Immature natural killer cell (primary cell): ENCODE measurements around the gene PSMB2. TPM values are rescaled to one million over a fixed set of nuclear protein-coding genes. Genes with fewer than 3 reads are reported as not detected.

ENCODE experiments used
- polyA plus RNA-seq, 3 donors: library from polyadenylated mRNA; unstranded; fragments of 300-500 nt; fragmentation: Illumina TruSeq; gene quantifications; one replicate each; pipeline ENCODE4 v1.2.3, GENCODE V29; 2021

The PSMB2 gene
- polyA plus RNA-seq, 3 donors from 2014 or later, result 83.2 to 108 (median 89.7) TPM

Other genes with a start within 250 kb of the PSMB2 start
- 10 to 100 TPM; 11.1 to 31.8 (median 19.1) TPM for gene KIAA0319L, start 84.1 kb downstream of the PSMB2 start, polyA plus RNA-seq
- 1 to 10 TPM; 4.1 to 8.9 (median 4.9) TPM for gene NCDN, start 83.7 kb downstream of the PSMB2 start, polyA plus RNA-seq
- 1 to 10 TPM in 2 of 3 donors, not detected in 1; 1.3 to 1.8 TPM for gene TFAP2E, start 68.2 kb downstream of the PSMB2 start, polyA plus RNA-seq
- 10 to 100 TPM; 15.7 to 37.3 (median 32.3) TPM for gene C1orf216, start 77.4 kb upstream of the PSMB2 start, polyA plus RNA-seq
- under 1 TPM in 2 of 3 donors, not detected in 1; 0.29 to 0.96 TPM for gene CLSPN, start 128.5 kb upstream of the PSMB2 start, polyA plus RNA-seq
- gene AGO4, start 166.5 kb upstream of the PSMB2 start, polyA plus RNA-seq, result 10 to 100 TPM in 1 of 3 donors, 1 to 10 TPM in 2; 2.9 to 13.7 (median 8.8) TPM
- gene AGO1, start 241.7 kb upstream of the PSMB2 start, polyA plus RNA-seq, result 1 to 10 TPM; 6.3 to 9.9 (median 7.0) TPM